Measurements from ENCODE around the gene ZFYVE19.

ZFYVE19 gene, protein sequence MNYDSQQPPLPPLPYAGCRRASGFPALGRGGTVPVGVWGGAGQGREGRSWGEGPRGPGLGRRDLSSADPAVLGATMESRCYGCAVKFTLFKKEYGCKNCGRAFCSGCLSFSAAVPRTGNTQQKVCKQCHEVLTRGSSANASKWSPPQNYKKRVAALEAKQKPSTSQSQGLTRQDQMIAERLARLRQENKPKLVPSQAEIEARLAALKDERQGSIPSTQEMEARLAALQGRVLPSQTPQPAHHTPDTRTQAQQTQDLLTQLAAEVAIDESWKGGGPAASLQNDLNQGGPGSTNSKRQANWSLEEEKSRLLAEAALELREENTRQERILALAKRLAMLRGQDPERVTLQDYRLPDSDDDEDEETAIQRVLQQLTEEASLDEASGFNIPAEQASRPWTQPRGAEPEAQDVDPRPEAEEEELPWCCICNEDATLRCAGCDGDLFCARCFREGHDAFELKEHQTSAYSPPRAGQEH
- 20.0 to 39.3 reads per million in 2 donors for total RNA-seq

GRCh38 chr15:40807028-40807887 is at the start of gene ZFYVE19, which contains the start of gene DNAJC17:
Gene ZFYVE19 (plus strand): TSS chr15:40807089. CDS start chr15:40807590, 501 bp downstream.
Gene DNAJC17 (minus strand): TSS chr15:40807473. CDS start chr15:40807446, 27 bp downstream.
- DNase-seq: peak; percentile 87

- DNase-seq: no peak
Observed at GRCh38 chr15:40759961-40760360, 46.9 kb upstream of the ZFYVE19 start.

- peak; percentile 46 for DNase-seq
Observed at GRCh38 chr15:40762919-40763800, 43.7 kb upstream of the ZFYVE19 start.

DNA sequence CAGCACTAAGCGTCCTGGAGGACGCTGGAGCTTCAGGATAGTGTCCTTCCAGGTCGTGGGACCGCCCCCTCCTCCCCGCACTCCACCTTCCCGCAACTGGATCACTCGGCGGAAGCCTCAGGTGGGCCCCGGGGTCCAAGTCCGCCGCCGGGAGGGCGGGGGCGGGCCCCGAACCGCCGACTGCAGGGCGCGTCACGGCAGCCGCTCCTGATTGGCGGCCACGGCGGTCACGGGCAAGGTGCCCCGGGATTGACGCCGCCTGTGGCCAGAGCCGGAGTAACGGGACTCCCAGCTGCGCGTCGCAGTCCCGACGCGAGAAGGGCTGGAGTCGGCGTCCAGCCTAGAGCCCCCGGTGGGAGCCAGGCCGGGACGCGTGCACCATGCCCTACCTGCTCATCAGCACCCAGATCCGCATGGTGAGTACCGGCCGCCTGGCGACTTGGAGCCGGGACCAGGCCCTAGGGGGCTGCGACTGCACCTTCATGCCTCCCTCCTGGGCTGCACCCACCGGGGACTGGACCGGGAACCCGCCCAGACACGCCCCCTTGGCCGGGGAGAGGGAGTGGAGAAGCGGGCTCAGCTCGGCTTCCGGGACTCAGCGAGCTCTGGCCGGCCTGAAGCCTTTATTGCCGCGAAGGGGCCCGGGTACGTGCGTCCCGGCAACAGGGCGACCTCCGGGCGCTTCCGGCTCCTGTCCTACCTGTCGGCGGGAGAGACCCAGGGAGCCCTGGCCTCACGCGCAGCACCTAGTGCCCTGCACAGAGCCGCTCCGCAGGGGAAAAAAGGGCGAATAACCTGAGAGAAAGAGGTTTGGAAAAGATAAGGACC is 42.9 kb upstream of the ZFYVE19 start, which contains the start of gene GCHFR:
Gene GCHFR (plus strand): TSS at position 268 of the 828 bp plus-strand sequence. CDS start 113 bp downstream, at position 381.
- DNase-seq: peak; percentile 68

DNA sequence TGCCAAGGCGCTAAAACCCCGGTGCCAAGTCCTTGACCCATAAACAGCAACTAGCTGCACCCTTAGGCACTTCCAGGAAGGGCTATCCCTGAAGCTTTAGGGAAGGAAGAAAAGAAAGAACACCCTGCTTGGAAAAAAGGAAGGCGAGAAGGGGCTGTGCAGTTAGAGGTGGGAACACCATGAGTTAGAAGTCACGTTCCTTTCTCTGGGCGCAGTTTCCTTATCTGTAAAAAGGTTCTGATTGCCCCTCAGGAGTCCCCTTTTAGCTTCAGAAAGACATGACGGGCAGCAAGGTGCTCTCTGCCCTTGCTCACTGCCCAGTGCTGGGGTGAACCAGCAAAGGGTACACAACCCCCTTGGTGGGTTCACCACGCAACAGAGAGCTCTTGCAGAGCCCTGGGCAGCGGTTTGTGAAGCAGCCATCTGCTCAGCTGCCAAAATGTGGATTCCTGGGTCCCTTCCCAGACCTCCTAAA is 42.2 kb upstream of the ZFYVE19 start:
- DNase-seq: no peak

DNA sequence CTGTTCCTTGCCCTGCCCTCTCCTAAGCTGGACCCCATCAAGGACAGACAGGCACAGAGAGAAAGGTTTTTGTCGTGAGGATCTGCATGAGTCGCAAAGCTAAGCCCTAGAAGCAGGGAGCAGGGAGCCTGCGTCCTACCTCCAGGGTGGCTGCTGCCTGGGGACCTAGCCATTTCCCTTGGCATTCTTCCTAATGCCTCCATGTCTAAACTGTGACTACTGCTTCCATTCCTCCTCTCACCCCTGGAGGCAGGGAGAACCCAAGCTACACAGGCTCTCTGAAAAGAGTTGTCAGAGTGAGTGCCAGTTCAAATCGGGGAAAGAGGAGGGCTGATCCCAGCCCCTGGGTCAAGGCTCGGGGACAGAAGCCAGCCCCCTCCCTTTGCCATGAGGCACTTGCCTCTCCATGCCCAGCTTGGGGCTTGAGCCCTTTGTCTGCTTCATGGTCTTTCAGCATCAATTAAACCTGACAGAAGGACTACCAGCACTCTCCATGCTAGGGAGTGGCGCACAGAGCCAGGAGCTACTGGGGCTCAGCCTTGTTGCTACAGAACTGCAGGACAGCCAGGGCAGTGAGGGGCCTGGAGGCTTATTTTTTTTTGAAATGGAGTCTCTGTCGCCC is 40.6 kb upstream of the ZFYVE19 start:
- no peak for DNase-seq

DNA sequence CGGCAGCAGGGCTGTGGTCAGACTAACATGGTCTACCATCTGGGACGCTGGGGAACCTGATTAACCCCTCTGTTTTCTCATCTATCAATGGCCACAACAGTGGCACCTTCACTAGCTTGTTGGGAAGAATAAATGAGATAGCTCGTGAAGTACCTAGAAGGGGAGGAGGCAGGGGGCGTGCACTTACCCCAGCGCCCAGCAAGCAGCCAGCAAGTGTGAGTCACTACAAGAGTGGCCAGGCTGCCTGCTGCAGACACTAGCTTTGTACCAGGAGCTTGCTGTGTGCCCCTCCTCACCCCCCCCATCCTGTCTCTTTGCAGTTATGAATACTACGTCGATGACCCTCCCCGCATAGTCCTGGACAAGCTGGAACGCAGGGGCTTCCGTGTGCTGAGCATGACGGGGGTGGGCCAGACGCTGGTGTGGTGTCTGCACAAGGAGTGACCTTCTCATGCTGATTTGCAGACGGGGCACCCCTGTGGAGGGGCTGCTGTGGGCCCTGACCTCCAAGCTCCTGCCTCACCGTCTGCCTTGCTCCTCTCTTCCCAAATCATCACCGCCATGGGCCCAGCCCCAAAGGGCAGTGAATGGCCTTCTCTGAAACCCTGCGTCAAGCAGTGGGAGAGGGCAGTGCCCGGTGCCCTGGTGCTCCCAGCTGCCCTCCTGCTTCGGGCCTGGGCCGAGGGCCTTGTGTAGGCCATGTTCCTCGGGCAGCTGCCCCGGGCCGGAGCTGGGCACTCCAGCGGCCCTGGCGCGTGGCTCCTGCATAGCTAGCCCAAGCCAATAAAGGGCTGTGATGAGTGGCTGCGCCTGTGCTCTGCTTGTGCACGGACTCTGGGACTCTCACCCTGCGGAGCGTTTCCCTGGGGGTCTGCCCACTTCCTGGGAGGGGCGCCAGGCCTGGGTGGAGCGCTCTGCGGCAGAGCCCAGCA is 39.7 kb upstream of the ZFYVE19 start:
- no peak for DNase-seq

DNA sequence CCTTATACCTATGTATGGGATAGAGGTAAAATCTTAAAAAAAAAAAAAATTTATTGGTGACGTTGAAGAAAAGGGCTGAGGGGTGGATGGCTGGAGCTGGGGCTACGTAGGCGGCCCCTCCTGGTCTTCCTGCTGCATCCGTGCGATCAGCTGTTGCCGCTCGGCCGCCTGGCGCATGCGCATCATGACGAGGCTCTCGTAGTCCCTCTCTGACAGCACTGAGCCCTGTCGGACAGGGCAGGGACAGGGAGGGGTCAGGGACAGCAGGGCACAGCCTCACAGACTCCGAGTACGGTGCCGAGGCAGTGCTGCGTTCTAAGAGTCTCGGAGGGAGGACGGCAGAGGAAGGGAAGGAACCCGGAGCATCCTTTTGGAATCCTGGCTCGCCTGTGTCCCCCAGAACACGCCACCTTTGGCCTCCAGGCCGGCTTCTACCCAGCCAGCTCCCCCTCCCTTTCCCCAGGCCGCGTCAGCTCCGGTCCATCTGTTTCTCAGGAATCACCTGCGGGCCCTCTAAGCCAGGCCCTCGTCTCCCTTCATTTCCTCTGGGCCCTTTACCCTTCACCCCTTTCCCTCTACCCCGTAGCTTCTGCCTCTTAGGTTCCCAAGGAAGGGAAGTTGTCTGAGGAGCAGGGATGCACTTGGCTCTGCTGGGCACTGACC is 38.9 kb upstream of the ZFYVE19 start:
- no peak for DNase-seq

- no peak for DNase-seq
Observed at GRCh38 chr15:40768521-40769273, 38.2 kb upstream of the ZFYVE19 start.

DNA sequence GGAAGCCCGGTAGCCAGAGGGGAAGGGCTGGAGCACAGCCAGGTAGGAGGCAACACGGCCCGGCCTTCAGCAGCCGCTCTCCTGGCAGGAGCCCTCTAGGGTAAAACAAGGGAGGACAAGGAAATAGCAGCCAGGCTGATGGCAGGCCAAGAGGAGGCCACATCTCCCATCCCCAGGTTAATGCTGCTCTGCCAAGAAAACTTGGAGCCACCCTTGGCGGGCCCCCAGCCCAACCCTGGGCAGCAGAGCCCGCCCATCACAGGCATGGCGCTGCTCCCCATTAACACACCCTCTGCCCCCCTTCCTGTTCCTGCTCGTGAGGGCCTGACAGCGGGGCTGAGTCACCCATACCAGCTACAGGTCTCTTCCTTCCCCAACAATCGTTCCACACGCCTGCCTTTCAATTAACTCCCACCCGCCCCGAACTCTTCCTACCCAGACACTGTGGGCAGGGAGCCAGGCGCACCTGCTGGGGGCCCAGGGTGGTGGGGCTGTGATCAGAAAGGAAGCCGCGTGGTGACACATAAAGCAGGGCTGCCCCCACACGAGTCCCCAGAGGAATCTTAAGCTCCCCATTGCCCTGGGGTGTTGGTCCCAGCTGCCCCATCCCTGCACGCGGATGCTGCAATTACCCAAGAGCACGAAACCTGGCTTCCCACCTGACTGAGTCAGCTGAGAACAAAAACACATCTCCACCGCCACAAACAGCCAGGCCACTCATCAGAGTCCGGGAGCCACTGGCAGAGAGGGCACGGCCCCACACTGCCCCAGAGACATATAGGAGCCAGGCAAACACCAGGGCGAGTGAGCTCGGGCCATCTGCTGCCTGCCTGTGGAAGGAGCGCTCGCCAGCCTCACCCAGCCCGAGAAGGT is 37.4 kb upstream of the ZFYVE19 start, which contains the start of gene C15orf62:
Gene C15orf62 (plus strand): TSS at position 707 of the 873 bp plus-strand sequence. CDS start 516 bp downstream, outside the sequence.
- DNase-seq: no peak

GRCh38 chr15:40770147-40770721 is 36.7 kb upstream of the ZFYVE19 start:
- DNase-seq: no peak

- no peak for DNase-seq
Observed at GRCh38 chr15:40771242-40771641, 35.6 kb upstream of the ZFYVE19 start.

GRCh38 chr15:40772014-40772413 is 34.9 kb upstream of the ZFYVE19 start:
- DNase-seq: no peak

GRCh38 chr15:40773496-40773895 is 33.4 kb upstream of the ZFYVE19 start:
- DNase-seq: no peak

DNA sequence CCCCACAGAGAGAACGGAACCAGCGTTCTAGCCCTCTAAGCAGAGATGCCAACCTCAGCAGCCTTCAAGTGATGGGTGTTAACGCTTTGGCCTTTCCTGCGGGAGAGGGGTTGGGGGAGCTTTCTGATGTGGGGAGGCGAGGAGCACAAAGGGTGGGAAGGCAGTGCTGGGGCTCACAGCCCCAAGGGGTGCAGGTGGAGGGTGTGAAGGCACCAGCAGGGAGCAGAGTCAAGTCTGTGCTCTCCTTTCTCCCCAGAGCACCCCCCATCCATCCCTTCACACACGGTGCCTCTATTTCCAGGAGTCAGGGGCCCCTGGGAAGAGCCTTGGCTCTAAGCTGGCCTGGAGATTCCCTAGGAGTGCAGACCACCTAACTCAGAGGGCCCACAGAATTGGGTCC is 33.0 kb upstream of the ZFYVE19 start:
- DNase-seq: no peak

GRCh38 chr15:40775007-40775406 is 31.9 kb upstream of the ZFYVE19 start:
- DNase-seq: no peak

All from T-helper 9 cell (primary cell).